Motor neuron (in vitro differentiated cells): ENCODE measurements around the gene RASGRF2. TPM values are rescaled to one million over a fixed set of nuclear protein-coding genes. Genes with fewer than 3 reads are reported as not detected.
A peak's percentile ranks its signal among the peaks of the same experiment; 100 is the strongest.

Experiments used
- ATAC-seq, 8 experiments: fragments of 200-7000 bp; cut with Tn5 transposase; replicated peaks in 6 of 8; 2 replicates each; pipeline ENCODE4 v1.8.0; 2021; ENCODE audit warnings: mild to moderate bottlenecking in 8 of 8, moderate library complexity in 8 of 8
- H3K27ac ChIP-seq, 2 donors: fragments of 250-450 bp; sonication (Bioruptor Pico); 2 replicates each; pipeline ENCODE4 v1.9.0; 2021; ENCODE audit warnings: antibody characterized with exemption in 2 of 2, mild to moderate bottlenecking in 2 of 2, moderate library complexity in 1 of 2
- H3K4me1 ChIP-seq, 2 donors: fragments of 250-450 bp; sonication (Bioruptor Pico); replicated peaks in 1 of 2; 2 replicates each; pipeline ENCODE4 v1.6.1; 2021; ENCODE audit warnings: antibody characterized with exemption in 2 of 2, mild to moderate bottlenecking in 2 of 2, moderate library complexity in 1 of 2
- H3K4me3 ChIP-seq, 5 donors: fragments of 250-450 bp; sonication (Bioruptor Pico); 2 replicates each; pipeline ENCODE4 v1.9.0; 2021; ENCODE audit warnings: antibody characterized with exemption in 5 of 5, mild to moderate bottlenecking in 5 of 5, moderate library complexity in 4 of 5
- WGBS, 10 experiments: fragments of 450-650 bp; shearing (Covaris generic); methylation state at CpG; one replicate each; pipeline ENCODE4 v1.0.0; 2022; 5-methylcytosine and 5-hydroxymethylcytosine counted together
- in situ Hi-C, 9 experiments: fragments of 400-800 bp; cut with MboI; loops; one replicate each; pipeline ENCODE4 v1.15.0; 2021; ENCODE audit warnings: low sequenced_read_pairs in 9 of 9, low pct_unique_long_range_greater_than_20kb in 2 of 9; ENCODE audit not compliant: unreplicated experiment in 9 of 9
- total RNA-seq, 8 experiments: library from RNA; unstranded; fragments of 300-600 nt; gene quantifications; 2 replicates each; pipeline versions ENCODE4 v1.2.3 to v1.2.4, GENCODE V29; 2022

Gene RASGRF2
- total RNA-seq, 8 experiments from 2014 or later: 0.20 to 9.8 (median 1.7) TPM

DNA sequence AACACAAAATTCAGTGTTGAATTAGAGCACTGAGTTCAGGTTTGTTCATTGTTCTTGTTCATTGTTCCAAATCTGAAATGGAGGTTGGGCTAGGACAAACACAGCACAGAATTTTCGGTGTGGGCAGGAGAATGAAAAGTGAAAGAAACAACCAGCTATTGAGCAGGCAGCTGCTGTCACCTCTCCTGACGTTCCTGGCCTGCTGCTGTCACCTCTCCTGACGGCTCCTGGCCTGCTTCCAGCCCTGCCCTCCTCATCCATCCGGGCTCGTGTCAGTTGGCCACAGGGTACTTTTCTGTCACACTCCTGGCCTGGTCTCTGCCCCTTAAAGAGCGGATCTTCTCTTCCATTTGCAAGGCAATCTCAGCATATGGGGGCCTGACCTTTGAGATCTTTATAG, 227.7 kb downstream of the RASGRF2 start:
- in situ Hi-C loops: loop anchor here in 6 of 9 experiments (25.0 kb wide), 3 partner anchors 451 to 501 kb away; no protein-coding TSS in a partner anchor

DNA sequence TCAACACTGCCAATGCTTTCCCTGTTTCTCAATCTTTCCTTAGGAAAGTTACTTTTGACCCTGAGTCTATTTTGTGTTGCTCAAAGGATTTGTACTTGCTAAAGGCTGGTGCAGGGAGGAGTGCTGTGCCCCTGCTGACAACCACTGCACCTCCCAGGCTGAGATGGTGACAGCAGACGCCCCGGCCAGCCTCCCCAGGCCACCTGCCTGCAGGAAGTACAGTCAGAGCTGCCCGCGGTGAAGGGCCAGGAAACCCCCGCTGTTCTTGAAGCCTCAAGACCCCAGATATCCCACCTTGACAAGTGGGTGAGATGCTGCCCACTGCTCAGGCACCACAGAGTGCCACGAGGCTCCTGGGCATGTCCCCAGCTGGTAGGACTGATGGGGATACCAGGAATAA, 228.8 kb downstream of the RASGRF2 start:
- ATAC-seq: no peak
- peaks cover 0 to 12% of the 10 kb centered on the region in 2 donors for H3K4me1 ChIP-seq
- no peak overlapping the region for H3K27ac ChIP-seq
- in situ Hi-C loops: loop anchor here in 6 of 9 experiments (25.0 kb wide), 3 partner anchors 452 to 502 kb away; no protein-coding TSS in a partner anchor
- no peak overlapping the region for H3K4me3 ChIP-seq
- 20 to 100% (median 61%) methylated on average over 1 to 4 of the region's 6 CpGs; no CpG with 5 or more reads in 4 of the 10 experiments for WGBS, 10 experiments

More for the DNA sequence above, 227.7 kb downstream of the RASGRF2 start:
- Histone ChIP-seq H3K27ac (no peak overlapping the region), H3K4me1 (peaks cover 6 to 18% of the 10 kb centered on the region in 2 donors), H3K4me3 (no peak overlapping the region)
- WGBS, 10 experiments: 0 to 43% (median 29%) methylated on average over 1 to 6 of the region's 6 CpGs
- peak in 1 of 8 experiments; percentile 14 for ATAC-seq

DNA sequence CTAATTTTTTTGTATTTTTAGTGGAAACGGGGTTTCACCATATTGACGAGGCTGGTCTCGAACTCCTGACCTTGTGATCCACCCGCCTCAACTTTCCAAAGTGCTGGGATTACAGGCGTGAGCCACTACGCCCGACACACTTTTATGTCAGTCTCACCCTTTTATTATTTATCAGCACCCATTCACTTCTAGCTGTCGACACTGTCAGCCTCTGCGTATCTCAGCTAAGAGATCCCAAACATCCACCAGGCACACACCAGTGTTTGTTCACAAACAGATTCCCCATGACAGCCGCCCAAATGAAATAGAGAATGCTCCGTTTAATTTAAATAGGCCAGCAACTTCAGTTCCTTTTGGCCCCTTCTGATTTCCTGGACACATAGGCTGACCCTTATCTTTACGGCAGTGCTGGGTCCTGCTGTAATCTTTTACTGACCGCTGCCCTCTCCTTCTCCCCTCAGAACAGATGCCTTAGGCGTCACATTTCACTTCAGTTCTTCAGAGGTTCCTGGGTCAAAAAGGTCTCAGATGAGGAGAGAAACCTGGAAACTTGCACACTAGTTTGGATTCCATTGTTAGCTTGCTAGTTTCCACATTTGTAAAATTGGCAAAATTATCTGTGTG, 229.8 kb downstream of the RASGRF2 start:
- 62 to 93% (median 82%) methylated on average over 4 to 12 of the region's 14 CpGs; no CpG with 5 or more reads in 3 of the 10 experiments for WGBS, 10 experiments
- ATAC-seq: no peak
- peaks cover 1 to 6% of the 10 kb centered on the region in 2 donors for H3K4me1 ChIP-seq
- H3K4me3 ChIP-seq: no peak overlapping the region
- in situ Hi-C loops: loop anchor here in 6 of 9 experiments (25.0 kb wide), 3 partner anchors 453 to 503 kb away; no protein-coding TSS in a partner anchor
- H3K27ac ChIP-seq: no peak overlapping the region

DNA sequence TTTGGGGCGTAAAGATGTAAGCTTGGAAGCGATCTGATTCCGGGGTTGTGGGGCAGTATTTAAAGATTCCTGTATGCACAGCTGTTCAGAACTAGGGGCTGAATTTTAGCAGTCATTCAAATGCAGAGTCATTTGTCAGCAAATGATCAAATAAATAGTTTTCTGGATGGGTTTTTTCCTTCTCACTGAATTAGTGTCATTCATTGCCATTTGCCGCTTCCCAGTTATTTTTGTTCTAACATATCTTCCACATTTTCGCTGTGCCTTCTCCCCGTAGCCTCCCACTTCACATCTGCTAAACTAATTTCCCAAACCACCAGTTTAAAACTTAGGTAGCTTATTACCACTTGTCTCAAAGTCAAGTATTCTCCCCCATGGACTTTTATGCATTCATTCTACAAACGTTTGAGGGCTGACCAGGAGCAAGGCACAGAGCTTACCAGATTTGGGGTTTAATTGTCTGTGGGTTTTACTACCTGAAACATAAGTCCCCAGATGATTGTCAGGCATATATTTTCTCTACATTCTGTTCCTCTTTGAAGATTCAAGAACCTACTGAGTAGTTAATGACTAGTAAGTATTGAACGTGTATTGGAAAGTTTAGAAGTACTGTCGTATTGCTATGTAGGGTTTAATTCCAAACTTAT, 231.7 kb downstream of the RASGRF2 start:
- ATAC-seq: no peak

DNA sequence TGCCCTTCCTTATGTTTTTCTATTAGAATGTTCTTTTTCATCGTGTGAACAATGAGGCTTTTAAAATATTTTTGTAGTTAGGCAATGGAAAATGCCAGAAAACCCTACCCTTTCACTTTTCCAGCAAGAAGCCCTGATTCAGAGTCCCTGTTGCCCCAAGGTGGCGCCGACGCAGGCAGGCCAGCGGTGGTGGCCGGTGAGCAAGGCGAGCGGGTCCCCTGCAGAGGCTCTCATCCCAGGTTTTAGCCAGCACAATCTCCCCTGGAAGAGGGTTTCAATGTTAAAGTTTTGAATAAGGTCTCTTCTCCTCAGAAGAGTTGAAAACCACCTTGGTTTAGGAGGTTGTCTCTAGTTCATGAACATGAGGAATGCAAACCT, 232.2 kb downstream of the RASGRF2 start:
- 0 to 92% (median 64%) methylated on average over 1 to 8 of the region's 8 CpGs; no CpG with 5 or more reads in 1 of the 10 experiments for WGBS, 10 experiments
- no peak for ATAC-seq
- Histone ChIP-seq H3K4me3 (no peak overlapping the region), H3K27ac (no peak overlapping the region), H3K4me1 (peaks cover 0 to 6% of the 10 kb centered on the region in 2 donors)
- in situ Hi-C loops: loop anchor here in 6 of 9 experiments (25.0 kb wide), 3 partner anchors 455 to 505 kb away; no protein-coding TSS in a partner anchor

More for the DNA sequence above, 231.7 kb downstream of the RASGRF2 start:
- 70 to 93% (median 82%) methylated on average over 3 to 9 of the region's 9 CpGs for WGBS, 10 experiments
- H3K27ac ChIP-seq: no peak overlapping the region
- in situ Hi-C loops: loop anchor here in 6 of 9 experiments (25.0 kb wide), 3 partner anchors 455 to 505 kb away; no protein-coding TSS in a partner anchor
- peaks cover 0 to 6% of the 10 kb centered on the region in 2 donors for H3K4me1 ChIP-seq
- H3K4me3 ChIP-seq: no peak overlapping the region

DNA sequence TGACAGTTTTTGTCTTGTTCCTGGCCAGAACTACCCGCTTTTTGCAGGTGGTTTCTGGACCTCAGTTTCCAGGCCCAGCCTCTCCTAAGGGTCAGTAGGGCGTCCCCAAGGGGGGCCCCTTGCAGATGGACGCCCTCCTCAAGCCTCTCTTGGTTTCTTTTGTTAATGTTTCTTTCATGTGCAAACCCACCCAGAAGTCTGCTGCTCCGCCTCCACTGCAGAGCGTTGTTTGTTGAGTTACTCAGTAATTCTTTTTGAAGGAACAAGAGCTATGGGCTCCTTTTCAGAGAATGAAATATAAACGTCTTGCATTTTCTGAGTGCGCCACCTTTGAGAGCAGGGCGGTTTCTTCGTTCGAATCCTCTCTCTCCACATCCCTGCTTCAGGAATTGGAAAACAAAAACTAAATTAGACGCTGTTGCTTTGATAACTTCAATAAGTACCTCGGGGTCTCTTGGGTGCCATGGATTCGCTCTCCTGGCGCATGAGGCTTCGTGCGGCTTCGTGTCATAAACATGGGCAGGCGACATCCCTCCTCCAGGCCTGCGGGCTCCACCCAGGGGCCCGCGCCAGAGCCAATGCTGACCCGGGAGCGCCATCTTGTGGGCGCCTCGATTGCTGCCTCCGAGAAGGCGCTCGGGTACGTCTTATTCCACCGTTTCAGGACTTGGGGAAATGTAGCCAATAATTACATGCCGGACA, 234.6 kb downstream of the RASGRF2 start:
- ATAC-seq: peak; percentile 98 to 100 (median 100)
- Histone ChIP-seq H3K4me3 (no peak overlapping the region), H3K4me1 (peaks cover 0 to 6% of the 10 kb centered on the region in 2 donors), H3K27ac (no peak overlapping the region)
- WGBS, 10 experiments: 10 to 54% (median 21%) methylated on average over 5 to 27 of the region's 31 CpGs; no CpG with 5 or more reads in 2 of the 10 experiments
- in situ Hi-C loops: loop anchor here in 6 of 9 experiments (25.0 kb wide), 3 partner anchors 457 to 507 kb away; no protein-coding TSS in a partner anchor

DNA sequence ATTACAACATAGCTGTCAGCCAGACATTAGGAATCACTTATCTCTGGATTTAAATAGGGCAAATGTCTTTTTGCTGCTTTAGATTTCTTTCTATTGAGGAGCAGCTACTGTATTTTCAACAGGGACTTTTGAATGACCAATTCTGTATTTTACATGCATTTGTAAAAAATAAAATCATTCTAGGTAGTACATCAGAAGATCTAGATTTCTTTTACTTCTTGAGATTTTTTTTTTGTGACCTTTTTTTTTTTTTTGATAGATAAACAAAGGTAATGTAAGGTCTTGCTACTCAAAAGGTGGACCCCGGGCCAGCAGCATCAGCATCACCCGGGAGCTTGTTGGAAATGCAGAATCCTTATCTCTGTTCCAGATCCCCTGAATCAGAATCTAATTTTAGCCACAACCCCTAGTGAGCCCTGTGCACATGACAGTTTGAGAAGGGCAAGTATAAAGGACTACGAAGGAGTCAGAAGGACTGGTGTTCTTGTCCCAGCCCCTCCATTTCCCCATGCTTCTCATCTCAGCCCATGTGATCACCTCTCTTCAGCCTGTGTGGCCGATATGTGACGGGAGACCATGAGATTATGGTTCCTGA, 235.3 kb downstream of the RASGRF2 start:
- 40 to 94% (median 64%) methylated on average over 1 to 4 of the region's 5 CpGs; no CpG with 5 or more reads in 1 of the 10 experiments for WGBS, 10 experiments
- ATAC-seq: peak in 5 of 8 experiments; percentile 23 to 49 (median 39)
- H3K4me3 ChIP-seq: no peak overlapping the region
- no peak overlapping the region for H3K27ac ChIP-seq
- in situ Hi-C loops: loop anchor here in 6 of 9 experiments (25.0 kb wide), 3 partner anchors 458 to 508 kb away; no protein-coding TSS in a partner anchor
- H3K4me1 ChIP-seq: peaks cover 0 to 6% of the 10 kb centered on the region in 2 donors

DNA sequence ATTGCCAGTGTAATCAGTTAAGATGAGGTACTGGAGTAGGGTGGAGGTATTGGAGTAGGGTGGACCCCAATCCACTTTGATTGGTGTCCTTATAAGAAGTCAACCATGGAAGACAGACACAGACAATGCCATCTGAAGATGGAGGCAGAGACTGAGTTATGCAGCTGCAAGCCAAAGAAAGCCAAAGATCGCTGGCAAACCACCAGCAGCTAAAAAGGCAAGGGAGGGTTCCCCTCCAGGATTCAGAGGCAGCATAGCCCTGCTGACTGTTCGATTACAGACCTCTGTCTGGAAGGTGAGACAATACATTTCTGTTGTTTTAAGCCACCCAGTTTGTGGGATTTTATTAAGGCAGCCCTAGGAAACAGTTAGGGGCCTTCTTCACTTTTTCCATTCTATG, 242.5 kb downstream of the RASGRF2 start:
- H3K27ac ChIP-seq: no peak overlapping the region
- no peak overlapping the region for H3K4me3 ChIP-seq
- no peaks in the 10 kb centered on the region for H3K4me1 ChIP-seq
- 0 to 90% (median 73%) methylated on average over 1 to 2 of the region's 2 CpGs; no CpG with 5 or more reads in 4 of the 10 experiments for WGBS, 10 experiments
- peak in 2 of 8 experiments; percentile 68 to 77 for ATAC-seq
- in situ Hi-C loops: no loop called here

DNA sequence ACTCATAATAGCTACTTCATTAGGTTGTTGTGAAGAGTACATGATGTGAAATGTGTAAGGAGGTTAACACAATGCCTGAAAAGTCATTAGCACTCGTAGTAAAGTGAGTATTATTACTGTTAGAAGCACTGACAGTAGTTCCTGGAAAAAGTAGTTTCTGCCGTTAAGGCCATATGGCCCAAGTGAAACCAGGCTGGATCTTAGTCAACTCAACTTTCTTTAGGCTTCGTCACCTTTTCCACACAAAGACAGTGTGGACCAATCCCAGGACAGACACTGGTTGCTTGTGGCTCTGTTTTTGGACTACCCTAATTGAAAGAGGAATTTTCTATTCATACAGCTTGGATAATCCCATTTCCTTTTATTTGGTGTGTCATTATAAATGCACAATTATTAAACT, 243.6 kb downstream of the RASGRF2 start:
- in situ Hi-C loops: no loop called here
- ATAC-seq: no peak
- 50 to 100% (median 85%) methylated on average over 1 to 3 of the region's 3 CpGs; no CpG with 5 or more reads in 2 of the 10 experiments for WGBS, 10 experiments

DNA sequence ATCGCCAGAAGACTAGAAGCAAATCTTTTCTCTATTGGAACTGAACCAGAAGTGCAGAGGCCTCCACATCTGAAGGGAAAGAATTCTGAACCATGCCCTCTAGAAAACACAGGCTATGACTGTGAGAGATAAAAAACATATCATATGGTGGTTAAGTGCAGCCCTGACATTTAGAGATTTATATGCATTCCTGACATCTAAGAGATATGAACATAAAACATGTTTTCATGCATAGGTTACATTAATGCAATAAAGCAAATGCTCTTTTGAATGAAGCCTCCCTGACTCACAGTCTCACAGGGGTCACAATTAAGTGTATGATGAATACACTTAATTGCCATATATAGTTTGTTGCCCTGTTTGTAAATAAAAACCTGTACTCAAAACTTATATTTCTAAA, 244.0 kb downstream of the RASGRF2 start:
- in situ Hi-C loops: no loop called here
- no peak overlapping the region for H3K27ac ChIP-seq
- no peak for ATAC-seq
- H3K4me1 ChIP-seq: no peaks in the 10 kb centered on the region
- WGBS, 10 experiments: 17 to 100% (median 100%) methylated on average over 1 of the region's 1 CpG; no CpG with 5 or more reads in 6 of the 10 experiments
- H3K4me3 ChIP-seq: no peak overlapping the region

More for the DNA sequence above, 243.6 kb downstream of the RASGRF2 start:
- Histone ChIP-seq H3K27ac (no peak overlapping the region), H3K4me3 (no peak overlapping the region), H3K4me1 (no peaks in the 10 kb centered on the region)

DNA sequence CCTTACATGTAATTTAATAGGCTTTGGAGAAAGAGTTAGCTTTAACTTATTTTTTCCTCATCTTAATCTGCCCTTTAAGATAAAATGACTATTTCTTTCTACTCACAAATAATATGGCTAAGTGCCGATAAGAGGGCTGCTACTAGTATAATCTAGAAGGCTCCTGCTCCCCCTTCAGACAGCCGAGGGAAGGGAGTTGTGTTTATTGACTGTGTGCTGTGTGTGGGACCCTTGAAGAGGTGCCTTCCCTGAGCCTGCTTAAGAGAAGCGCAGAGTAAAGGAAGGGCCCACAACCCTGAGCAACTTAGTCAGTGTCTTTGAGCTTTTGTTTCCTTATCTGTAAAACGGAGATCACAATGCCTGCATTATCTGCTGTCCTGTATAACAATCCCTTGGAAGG, 244.9 kb downstream of the RASGRF2 start:
- 44 to 100% (median 77%) methylated on average over 1 to 4 of the region's 4 CpGs; no CpG with 5 or more reads in 2 of the 10 experiments for WGBS, 10 experiments
- H3K4me3 ChIP-seq: no peak overlapping the region
- no peak for ATAC-seq
- in situ Hi-C loops: no loop called here
- no peaks in the 10 kb centered on the region for H3K4me1 ChIP-seq
- no peak overlapping the region for H3K27ac ChIP-seq

DNA sequence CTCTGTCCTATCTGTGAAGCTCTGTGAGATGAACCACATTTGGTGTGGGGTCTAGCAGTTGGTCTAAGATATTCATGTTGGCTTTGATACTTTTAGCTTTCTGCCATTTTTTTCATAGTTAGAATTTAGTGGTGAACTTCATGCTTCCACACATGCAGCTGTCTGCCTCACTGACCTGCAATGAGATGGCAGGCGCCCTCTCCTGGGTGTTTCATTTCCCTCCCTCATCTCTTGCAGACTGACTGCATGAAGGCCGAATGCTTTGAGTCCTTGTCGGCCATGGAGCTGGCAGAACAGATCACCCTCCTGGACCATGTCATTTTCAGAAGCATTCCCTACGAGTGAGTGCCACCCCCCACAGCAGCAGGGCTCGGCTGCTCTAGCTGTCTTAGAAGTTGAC, 246.8 kb downstream of the RASGRF2 start:
- Histone ChIP-seq H3K4me3 (no peak overlapping the region), H3K27ac (no peak overlapping the region), H3K4me1 (no peaks in the 10 kb centered on the region)
- ATAC-seq: peak in 2 of 8 experiments; percentile 46 to 60
- in situ Hi-C loops: no loop called here
- WGBS, 10 experiments: 26 to 87% (median 65%) methylated on average over 2 to 5 of the region's 5 CpGs; no CpG with 5 or more reads in 5 of the 10 experiments
